Measurements from ENCODE around the gene NTSR2.

DNA sequence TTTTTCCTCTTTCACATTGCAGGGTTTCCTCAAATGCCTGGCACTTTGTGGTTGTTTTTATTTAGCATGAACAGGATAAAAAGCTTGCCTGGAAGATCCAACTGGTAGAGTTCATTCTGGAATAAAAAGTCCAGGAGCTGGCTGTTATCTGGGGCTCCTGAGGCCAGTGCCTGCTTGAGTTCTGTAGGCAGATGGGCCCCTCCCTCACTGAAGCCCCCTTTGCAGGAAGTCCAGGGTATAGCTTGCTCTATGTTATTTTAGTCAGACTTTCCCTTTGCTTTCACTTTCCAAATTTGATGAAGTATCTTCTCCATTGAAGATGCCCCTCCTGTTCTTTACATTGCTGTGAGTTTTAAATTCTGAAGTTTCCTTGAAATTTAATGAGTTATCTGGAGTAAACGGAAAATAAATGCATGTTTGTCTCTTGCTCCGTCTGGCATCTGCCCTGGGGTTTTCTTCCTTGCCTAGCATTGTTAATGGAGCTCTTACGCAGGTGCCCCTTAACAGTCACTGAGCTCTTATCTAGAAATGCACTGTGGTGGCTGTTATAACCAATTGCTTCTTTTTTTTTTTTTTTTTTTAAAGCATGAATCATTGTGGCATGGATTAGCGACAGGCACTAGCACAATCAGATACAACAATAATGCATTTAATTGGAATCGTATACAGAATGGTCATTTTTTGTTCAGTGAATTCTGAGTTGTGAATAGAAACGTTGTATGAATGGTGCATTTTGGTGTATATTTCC lies 49.4 kb upstream of the NTSR2 start:
- TF ChIP-seq GATA3 (IDR thresholded peaks at IDR 0.05; ENCODE audit: low read depth, low read length) (peak; percentile 90), GATA2 (IDR thresholded peaks at IDR 0.05; ENCODE audit: low read depth, low read length) (peak; percentile 92)
